GM18867 (cell line): ENCODE results near the gene ARMC2.
"Not testable (repeated sequence)": the region's sequence is repeated elsewhere in the genome, so short reads cannot be mapped to it uniquely, and the experiment has no call there.

Source experiments
- ATAC-seq: cut with Tn5 transposase; IDR thresholded peaks from one replicate; pipeline ENCODE4 v1.9.1; 2021; ENCODE audit warnings: mild to moderate bottlenecking, moderate library complexity; ENCODE audit not compliant: unreplicated experiment

Gene ARMC2

DNA sequence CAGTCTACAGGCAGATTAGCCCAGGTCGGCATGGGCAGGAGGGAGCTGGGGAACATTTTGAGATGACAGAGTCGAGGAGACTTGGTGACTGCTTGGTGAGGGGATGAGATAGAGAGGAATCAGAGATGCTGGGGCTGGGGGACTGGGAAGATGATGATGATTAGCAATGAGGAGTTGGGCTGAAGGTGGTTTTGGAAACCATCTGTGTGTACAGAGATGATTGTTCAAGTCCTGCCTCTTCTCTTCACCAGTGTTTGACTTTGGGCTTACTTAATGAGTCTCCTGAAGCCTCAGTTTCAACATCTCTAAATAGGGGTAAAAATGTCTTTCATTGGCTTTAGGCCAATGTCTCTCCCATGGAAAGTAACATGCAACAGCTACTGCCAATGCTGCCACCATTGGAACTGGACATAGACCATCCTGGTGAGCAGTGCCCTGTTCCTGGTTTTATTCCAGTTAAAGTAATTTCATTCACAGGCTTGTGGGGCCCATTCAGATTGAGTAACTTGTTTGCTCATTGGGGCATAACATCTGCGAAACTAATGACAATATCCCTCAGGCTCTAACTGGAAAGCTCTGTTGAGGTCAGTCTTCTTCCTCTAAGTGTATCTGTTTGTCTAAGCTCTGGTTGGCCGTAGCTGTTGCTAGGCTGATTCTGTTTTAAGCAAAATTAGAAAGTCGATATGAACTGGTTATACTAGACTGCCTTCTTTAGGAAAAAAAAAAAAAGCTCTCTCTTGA is 99.1 kb downstream of the ARMC2 start:
- no peak for ATAC-seq

DNA sequence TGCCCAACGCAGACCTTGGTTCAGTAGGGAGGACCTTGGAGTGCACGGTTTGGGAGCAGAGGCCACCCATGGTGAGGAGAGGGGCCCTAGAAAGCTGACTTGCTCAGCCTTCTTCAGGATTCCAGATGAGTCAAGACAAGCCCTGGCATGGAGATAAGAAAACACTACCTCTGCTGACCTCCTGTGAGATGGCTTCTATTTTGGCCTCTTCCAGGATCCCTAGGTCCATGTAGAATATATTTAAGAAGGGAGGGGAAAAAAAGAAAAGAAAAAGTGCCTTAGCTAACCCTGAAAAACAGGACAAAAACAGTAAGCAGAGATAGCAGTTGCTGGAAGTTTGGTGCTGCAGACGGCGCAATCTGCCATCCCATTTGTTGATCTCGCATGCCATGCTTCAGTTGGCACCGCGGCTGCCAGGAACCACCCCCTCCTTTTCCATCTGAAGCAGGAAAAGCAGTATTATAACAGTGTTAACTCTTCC is 100.0 kb downstream of the ARMC2 start:
- ATAC-seq = no peak

DNA sequence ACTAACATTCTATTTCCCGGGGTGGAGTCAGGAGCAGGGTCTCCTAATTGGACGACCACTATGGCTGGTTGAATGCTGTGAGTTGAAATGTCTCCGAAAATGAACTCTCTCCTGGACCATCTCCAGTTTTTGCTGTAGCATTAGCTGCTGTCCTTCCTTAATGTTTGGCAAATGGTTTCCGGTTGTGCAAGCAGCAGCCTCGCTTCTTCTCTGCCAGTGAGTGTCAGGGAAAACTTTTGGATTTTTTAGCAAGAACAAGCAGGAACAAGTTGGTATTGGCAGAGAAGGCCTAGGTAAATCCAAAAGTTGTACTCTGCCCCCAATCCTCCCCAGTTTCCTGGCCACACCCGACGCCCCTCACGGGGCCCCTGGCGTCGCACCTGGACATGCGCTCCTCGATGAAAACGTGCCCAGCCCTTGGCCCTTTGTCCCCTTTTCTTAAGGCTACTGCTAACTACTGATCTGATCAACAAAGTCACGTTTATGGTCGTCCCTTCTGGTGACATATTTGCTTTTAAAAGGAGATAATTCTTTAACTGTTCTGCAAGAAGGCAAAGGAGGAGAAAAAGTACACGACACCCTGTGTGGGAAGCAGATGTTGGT is 103.2 kb downstream of the ARMC2 start:
- no peak for ATAC-seq

DNA sequence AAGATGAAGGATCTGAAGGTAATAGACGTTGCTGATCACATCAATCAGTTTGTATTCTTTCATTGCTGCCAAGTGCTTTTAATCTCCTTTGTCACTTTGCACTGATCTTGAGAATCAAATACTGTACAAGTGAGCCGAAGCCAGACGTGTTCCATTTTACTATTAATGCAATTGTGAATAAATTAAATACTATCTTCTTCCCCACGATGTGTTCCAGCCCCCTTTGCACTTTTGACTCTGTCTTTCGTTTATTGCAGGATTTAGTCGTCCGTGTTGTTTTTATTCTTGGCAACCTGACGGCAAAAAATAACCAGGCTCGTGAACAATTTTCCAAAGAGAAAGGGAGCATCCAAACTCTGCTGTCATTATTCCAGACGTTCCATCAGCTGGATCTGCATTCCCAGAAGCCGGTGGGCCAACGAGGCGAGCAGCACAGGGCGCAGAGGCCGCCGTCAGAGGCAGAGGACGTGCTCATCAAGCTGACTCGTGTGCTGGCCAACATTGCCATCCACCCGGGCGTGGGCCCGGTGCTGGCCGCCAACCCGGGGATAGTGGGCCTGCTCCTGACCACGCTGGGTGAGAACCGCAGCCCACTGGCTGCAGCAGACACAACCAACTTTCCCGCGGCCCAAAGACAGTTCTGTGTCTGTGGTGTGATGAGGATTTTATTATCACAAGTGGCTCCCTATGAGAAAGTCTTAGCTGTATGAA is 104.7 kb downstream of the ARMC2 start:
- ATAC-seq = no peak

DNA sequence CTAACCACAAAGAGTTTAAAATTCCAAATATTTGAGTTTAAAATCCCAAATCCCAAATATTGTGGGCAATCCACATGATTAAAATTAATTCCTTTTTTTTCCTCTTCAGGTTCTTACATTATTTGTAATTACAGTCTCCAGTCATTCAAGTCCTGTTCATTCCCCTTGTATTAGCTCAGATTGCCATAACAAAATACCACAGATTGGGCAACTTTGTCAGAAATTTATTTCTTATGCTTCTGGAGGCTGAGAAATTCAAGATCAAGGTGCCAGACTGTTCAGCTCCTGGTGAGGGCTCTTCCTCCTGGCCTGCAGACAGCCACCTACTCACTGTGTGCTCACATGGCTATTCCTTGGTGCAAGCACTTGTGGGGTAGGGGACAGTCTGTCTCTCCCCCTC is 105.5 kb downstream of the ARMC2 start:
- ATAC-seq = no peak

DNA sequence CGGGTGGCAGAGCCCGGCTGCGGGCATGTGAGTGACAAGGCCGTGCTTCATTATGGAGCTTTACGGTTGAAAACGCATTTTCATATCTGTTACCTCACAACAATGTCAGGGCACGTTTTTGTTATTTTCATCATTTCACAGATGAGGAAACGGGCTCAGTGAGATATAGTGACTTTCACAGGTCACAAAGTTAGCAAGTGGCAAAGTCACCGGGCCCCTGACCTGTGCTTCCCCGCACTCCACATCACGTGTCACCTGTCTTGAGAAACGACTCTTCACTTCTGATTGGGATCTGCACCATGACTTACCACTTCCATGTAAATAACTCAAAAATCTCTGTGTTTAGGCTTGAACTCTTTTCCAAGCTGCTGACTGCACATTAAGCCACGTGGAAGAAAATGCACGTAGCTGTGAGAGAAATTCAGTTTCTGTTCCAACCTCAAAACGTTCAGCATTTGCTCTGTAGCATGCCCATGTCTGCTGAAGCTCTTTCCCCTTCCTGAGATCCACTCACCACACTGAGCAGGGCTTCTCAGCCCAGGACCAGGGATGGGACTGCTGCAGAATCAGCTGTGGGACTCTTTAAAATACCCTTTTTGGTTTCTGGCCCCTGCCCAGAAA is 107.2 kb downstream of the ARMC2 start:
- ATAC-seq = no peak

DNA sequence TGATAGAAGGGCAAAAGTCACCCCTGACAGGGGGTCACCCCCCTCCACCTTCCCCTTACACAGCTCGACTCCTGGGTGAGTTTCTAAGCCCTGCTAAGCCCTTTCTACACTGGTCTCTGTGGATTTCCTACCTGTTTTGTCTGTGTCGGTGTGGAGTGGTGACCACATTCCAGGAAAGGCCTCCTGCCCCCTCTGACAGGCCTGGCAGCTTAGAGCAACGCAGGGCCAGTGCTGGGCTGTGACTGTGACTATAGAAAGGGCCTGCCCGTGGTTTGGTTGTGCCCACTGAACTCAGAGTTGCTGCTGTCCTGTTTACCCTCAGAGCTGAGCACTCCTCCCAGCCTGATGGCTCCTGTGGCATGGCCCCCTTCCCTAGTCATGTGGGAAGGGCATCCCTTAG is 109.0 kb downstream of the ARMC2 start:
- ATAC-seq = no peak

DNA sequence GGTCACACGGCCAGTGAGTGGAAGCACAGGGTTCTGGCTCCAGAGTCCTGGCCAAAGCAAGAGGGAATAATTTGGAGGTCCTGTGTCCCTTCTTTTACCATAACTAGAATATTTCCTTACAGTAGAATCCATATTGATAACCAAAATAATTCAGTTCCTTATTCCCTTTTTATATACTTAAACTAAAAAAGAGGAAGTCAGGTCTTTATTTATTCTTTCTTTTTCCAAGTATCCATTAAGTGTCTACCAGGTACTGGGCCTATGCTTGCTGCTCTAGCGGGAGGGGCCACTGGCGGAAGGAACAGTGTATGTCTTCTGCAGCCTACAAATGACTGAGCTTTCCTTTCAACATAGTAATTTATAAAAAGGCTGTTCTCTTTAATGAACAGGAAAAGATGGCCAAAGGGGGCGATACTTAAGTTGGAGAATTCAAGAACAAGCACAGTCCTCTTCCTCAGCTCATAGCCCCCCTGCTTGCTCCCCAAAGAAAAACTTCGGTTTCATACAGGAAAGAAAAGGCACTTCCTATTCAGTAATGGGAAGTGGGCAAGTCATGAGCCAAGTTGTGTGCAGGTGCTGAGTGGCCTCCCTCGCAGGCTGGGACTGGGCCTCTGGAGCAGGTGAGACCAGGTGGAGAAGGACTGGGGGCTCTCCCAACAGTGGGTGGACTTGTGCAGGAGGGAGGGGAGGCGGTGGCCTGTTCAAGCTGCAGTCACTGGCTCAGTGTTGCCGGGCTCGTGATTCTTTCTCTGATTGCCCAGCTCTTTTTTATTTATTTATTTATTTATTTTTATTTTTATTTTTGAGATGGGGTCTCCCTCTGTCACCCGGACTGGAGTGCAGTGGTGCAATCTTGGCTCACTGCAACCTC is 110.9 kb downstream of the ARMC2 start:
- no peak for ATAC-seq

DNA sequence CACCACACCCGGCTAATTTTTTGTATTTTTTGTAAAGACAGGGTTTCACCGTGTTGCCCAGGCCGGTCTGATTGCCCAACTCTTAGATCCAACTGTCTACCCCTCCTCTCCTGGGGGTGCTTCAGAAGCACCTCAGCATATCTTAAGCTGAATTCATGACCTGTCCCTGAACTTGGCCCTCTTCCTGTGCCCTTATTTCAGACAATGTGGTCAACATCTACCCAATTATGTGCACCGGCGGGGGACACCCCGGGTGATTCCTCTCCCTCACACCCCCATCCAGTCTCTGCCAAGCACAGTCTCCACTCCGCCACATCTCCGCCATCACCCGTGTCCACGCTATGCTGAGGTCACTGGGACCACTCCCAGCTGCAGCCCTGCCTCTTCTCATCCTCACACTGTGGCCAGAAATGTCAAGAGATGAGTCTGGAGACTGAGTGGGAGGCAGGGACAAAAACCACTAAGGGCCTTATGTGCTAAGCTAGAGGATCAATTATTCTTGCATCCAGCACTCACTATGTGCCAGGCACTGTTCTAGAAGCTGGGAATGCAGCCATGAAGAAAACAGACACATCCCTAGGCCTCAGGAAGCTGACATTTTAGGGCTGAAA is 111.9 kb downstream of the ARMC2 start:
- no peak for ATAC-seq

DNA sequence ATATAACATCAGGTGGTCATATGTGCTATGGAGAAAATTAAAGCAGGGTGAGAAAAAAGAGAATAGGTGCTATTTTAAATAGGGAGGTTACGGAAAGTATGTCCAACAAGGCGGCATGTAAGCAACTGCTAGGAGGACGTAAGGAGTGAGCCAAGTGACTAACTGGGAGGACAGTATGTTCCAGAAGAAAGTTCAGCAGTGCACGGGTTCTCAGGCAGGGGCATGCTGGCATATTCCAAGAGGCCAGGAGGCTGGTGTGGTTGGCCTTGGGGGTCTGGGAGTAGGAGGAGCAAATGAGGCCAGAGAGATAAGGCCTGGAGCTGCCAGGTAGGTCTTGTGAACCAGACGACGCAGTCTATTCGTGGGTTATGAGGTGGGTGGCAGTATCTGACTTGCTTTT is 112.4 kb downstream of the ARMC2 start:
- ATAC-seq = no peak

DNA sequence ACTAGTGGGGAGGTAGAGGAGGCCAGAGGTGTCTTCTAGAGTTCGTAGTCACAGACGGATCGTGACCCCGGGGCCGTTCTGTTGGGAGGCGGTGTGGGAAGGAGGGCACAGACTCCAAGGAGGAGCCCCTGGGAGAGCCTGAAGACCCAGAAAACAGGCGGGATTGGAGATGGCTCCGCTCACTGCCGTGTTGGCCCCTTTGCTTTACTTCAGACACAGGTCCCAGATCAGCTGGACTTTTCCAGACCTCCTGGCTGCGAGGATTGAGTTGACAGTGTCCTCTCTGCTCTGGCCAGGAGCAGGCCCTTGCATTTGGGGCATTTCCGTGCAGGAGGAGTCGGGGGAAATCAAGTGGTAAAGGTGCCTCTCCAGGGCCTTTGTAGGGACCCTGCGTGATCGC is 112.9 kb downstream of the ARMC2 start:
- ATAC-seq = no peak

DNA sequence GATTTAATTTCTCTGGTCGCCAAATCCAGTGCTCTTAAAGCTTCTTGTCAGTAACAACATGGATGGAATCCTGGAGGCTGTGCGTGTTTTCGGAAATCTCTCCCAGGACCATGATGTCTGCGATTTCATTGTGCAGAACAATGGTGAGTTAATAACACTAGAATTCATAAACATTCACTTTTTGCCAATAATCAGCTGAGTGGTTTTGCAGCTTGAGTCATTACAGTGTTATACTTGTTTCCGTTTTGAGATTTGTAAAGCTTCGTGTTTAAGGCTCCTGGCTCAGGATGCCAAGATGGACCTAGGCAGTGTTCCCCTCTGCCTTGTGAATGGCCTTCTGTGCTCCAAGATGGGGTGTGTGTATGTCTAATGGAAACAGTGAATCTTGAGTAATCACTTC is 113.8 kb downstream of the ARMC2 start:
- no peak for ATAC-seq

DNA sequence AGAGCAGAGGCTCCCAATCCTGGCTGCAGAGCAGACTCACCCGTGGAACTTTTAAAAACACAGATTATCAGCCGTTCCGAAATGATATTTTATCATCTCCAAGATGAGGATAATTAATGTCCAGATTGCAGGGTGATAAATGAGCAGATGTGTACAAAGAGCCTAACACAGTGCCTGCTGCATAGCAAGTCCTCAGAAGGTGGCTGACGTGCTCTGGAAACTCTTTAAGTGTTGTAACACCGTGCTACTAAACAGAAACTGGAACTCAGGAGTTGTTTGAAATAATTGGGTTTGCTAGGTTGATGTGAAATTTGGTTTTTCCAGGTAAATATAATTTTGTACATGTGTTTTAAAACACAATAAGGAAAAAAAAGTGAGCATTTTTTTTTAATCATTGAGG is 118.0 kb downstream of the ARMC2 start:
- no peak for ATAC-seq

DNA sequence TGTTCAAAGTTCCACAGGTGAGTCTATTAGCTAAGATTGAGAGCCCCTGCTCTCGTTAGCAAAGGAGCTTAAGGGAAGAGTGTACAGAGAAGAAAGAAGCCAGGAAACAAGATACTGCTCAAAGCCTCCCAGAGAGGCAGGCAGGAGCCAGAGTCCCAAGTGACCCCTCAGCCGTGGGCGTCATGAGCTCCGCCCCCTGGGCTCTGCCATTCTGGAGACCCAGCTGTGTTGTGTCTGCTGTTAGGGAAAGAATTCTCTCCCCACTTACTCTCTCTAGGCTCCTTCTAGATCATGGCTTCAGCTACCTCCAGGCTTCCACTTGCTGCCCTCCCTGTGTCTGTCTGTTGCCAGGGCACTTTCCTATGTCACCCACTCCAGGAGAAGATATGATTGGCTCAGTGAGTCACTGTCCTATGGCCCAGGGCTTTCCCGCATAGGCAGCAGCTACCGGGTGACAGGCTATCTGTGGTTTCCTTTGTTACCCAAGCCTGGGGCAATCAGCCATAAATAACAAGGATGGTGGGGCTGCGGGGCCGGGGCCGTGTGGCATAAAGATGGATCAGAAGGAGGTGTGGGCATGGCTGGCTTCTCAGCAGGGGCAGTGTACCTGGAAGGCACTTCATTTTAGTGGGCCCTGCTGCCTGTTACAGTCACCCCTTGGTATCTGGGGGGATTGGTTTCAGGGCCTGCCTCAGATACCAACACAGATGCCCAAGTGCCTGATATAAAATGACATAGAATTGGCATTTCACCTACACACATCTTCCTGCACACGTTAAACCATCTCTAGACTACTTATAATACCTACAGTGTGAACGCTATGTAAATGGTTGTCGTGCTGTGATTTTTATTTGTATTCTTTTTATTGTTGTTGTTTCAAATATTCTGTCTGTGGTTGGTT is 118.9 kb downstream of the ARMC2 start:
- no peak for ATAC-seq

DNA sequence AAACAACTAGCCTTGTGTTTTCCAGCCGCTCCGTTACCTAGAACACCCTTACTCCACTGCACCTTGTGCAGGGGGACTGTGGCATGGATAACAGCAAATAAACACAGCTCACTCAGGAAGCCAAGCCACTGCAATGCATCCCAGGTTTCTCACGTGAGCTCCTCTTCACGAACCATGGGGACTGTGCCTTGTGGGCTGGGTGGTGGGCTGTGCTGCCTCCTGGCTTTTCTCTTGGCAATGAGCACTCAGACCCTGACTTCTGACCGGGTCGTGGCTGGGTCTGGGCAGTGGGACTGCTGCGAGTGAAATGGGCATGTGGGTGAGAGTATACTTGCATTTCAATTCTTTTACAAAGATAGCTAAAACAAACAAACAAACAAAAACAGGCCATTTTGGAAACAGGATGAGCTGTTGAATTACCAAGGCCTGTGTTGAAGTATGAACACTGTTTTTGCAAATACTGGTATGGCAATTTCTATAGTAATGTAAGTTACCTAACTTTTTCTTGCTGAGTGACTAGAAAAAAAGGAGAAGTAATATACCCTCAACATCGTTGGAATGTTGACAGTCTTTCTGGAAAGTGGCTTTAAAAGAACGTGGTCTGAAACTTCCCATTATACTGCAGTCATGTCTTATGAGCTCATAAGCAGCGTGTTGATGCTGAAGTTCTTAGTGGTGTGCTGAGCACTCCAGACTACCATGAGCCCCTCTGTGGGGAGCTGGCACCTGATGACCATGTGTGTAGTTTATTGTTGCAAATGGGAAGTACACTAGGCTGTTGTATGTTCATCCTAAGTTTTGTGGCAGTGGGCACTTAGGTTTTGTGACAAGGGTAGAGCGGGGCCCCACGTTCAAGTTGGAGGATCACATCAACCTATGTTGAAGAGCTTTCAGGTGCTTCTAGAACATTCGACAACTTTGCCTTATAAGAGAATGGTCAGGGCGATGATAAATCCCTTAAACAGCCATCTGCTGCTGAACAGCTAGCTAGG is 120.4 kb downstream of the ARMC2 start:
- no peak for ATAC-seq

DNA sequence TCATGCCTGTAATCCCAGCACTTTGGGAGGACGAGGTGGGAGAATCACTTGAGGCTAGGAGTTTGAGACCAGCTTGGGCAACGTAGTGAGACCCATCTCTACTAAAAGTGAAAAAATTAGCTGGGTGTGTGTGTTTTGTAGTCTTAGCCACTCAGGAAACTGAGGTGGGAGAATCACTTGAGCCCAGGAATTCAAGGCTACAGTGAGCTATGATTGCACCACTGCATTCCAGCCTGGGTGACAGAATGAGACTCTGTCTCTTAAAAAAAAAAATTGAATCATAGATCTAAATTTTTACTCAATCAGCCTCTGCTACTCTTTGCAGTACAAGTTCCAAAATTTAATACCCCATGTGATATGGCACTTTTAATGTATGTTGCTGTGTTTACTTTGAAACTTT is 121.6 kb downstream of the ARMC2 start:
- ATAC-seq = no peak

DNA sequence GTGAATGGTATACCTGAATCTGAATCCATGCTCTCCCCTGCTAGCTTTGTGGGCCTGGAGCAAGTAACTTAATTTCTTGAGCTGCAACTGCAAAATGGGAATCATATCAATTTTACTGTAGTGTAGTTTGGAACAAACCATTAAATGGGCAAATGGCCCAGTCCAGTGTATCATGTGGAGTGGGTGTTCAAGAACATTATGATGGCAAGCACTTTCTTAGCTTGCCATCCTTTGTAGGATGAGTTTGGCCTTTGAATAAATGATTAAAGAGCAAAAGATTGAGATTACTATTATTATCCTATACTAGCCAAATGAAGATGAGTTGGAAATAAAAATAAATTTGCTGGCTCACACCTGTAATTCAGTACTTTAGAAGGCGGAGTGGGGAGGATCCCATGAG is 126.0 kb downstream of the ARMC2 start:
- ATAC-seq = no peak

DNA sequence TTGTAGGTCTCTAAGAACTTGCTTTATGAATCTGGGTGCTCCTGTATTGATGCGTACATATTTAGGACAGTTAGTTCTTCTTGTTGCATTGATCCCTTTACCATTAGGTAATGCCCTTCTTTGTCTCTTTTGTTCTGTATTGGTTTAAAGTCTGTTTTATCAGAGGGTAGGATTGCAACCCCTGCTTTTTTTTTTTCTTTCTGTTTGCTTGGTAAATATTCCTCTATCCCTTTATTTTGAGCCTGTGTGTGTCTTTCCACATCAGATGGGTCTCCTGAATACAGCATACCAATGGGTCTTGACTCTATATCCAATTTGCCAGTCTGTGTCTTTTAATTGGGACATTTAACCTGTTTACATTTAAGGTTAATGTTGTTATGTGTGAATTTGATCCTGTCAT is 130.4 kb downstream of the ARMC2 start:
- not testable (repeated sequence) for ATAC-seq
